ENCODE measurements around the gene TTC23.

TTC23 gene

DNA sequence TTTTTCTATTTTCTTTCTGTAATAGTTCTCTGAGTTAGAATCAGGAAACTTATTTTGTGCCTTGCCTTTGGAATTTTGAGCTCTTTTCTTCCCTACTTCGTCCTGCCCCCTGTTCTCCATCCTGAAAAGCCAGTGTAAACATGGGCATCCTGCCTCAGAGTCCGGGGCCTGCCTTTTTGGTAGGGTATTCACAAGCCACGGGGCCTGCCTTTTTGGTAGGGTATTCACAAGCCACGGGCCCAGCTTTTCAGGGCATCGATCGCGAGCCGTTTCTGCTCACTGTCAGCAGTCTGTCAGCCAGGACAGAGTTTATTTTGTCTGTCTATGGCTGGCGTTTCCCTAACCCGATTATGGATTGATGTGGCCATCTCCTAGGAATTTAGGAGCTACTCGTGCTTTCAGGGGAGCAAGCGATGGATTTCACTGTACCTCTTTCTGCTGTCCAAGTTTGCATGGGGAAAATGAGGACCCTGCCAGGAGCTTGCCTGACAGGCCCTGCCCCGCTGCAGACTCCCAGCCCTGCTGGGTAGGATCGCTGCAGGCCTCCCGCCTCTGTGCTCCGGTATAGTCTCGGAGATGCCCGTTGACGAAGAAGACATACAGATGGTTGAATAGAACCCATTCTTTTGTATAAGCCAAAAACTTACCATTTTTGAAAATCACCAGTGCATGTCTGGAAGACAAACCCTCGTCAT is 131.7 kb downstream of the TTC23 start:
- H3K4ac ChIP-seq (ENCODE audit: low read depth in 1 of 2, low read length in 2 of 2): no peak overlapping the region
- DNase-seq: no peak
- no peak overlapping the region for H2BK120ac ChIP-seq (ENCODE audit: low read depth, low read length)
- peaks cover 9% of the 10 kb centered on the region for H3K4me1 ChIP-seq (ENCODE audit: control insufficient read depth, insufficient read depth, low read depth, low read length)
- 89% methylated on average over 20 of the region's 20 CpGs for WGBS
- no peak overlapping the region for H4K8ac ChIP-seq (ENCODE audit: low read length)
- no peak overlapping the region for H2BK12ac ChIP-seq (ENCODE audit: low read length in 2 of 2)
- H3K9me3 ChIP-seq (ENCODE audit: control insufficient read depth, low read length): no peaks in the 10 kb centered on the region
- H3K9ac ChIP-seq (ENCODE audit: low read length): no peak overlapping the region
- H3K18ac ChIP-seq (ENCODE audit: low read depth in 1 of 2, low read length in 2 of 2): no peak overlapping the region
- no peak overlapping the region for H3K14ac ChIP-seq (ENCODE audit: low read length in 2 of 2)
- H3K27me3 ChIP-seq (ENCODE audit: control insufficient read depth in 1 of 2, insufficient read depth in 1 of 2, low read length in 2 of 2): no peaks in the 10 kb centered on the region
- H2BK15ac ChIP-seq (ENCODE audit: low read depth, poor library complexity, severe bottlenecking): no peak overlapping the region
- H3K4me2 ChIP-seq (ENCODE audit: low read length, poor library complexity, severe bottlenecking): no peak overlapping the region
- H3K27ac ChIP-seq (ENCODE audit: low read length, poor library complexity, severe bottlenecking): no peak overlapping the region
- peaks cover 0 to 21% of the 10 kb centered on the region in 2 experiments for H3K36me3 ChIP-seq (ENCODE audit: control insufficient read depth in 1 of 2, insufficient read depth in 2 of 2, low read depth in 1 of 2, low read length in 2 of 2)
- no peak overlapping the region for H4K91ac ChIP-seq (ENCODE audit: low read length)
- no peaks in the 10 kb centered on the region for H3K79me1 ChIP-seq (replicated peaks; ENCODE audit: low read length, poor library complexity, severe bottlenecking)
- no peak overlapping the region for H2BK5ac ChIP-seq (ENCODE audit: low read depth, low read length, poor library complexity, severe bottlenecking)
- H2AFZ ChIP-seq (ENCODE audit: low read depth, low read length): no peak overlapping the region
- H3K23ac ChIP-seq (ENCODE audit: low read length in 2 of 2): no peak overlapping the region
- no peak overlapping the region for H3K4me3 ChIP-seq (ENCODE audit: insufficient read depth in 1 of 2, low read depth in 1 of 2, low read length in 2 of 2)
- H2AK5ac ChIP-seq (ENCODE audit: low read length, severe bottlenecking): no peak overlapping the region

DNA sequence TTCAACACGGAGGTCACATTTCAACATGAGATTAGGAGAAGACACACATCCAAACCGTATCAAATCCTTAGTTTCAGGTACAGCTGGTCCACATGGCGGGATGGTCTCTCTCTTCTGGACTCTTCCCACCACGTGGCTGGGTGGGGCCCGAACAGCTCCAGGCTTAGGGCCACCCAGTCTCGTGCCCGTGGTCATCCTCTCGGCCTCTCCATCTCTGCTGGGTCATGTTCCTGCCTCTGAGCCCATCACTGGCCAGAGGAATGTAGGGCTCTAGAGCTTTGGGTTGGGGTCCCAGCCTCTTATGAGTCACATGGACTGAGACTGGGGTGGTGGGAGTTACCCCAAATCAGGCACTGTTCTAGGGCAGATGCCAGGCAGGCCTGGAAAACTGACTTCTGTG is 132.3 kb downstream of the TTC23 start:
- H3K4me1 ChIP-seq (ENCODE audit: control insufficient read depth, insufficient read depth, low read depth, low read length): peaks cover 7% of the 10 kb centered on the region
- no peak overlapping the region for H4K91ac ChIP-seq (ENCODE audit: low read length)
- H3K14ac ChIP-seq (ENCODE audit: low read length in 2 of 2): no peak overlapping the region
- H2BK15ac ChIP-seq (ENCODE audit: low read depth, poor library complexity, severe bottlenecking): no peak overlapping the region
- H3K18ac ChIP-seq (ENCODE audit: low read depth in 1 of 2, low read length in 2 of 2): no peak overlapping the region
- DNase-seq: no peak
- no peak overlapping the region for H4K8ac ChIP-seq (ENCODE audit: low read length)
- no peak overlapping the region for H3K4me3 ChIP-seq (ENCODE audit: insufficient read depth in 1 of 2, low read depth in 1 of 2, low read length in 2 of 2)
- no peak overlapping the region for H3K4me2 ChIP-seq (ENCODE audit: low read length, poor library complexity, severe bottlenecking)
- H3K79me1 ChIP-seq (replicated peaks; ENCODE audit: low read length, poor library complexity, severe bottlenecking): no peaks in the 10 kb centered on the region
- no peak overlapping the region for H2AFZ ChIP-seq (ENCODE audit: low read depth, low read length)
- no peak overlapping the region for H2BK12ac ChIP-seq (ENCODE audit: low read length in 2 of 2)
- H3K27ac ChIP-seq (ENCODE audit: low read length, poor library complexity, severe bottlenecking): no peak overlapping the region
- H3K36me3 ChIP-seq (ENCODE audit: control insufficient read depth in 1 of 2, insufficient read depth in 2 of 2, low read depth in 1 of 2, low read length in 2 of 2): peaks cover 0 to 21% of the 10 kb centered on the region in 2 experiments
- H3K23ac ChIP-seq (ENCODE audit: low read length in 2 of 2): no peak overlapping the region
- no peaks in the 10 kb centered on the region for H3K9me3 ChIP-seq (ENCODE audit: control insufficient read depth, low read length)
- H3K4ac ChIP-seq (ENCODE audit: low read depth in 1 of 2, low read length in 2 of 2): no peak overlapping the region
- no peaks in the 10 kb centered on the region for H3K27me3 ChIP-seq (ENCODE audit: control insufficient read depth in 1 of 2, insufficient read depth in 1 of 2, low read length in 2 of 2)
- no peak overlapping the region for H2BK120ac ChIP-seq (ENCODE audit: low read depth, low read length)
- H3K9ac ChIP-seq (ENCODE audit: low read length): no peak overlapping the region
- H2AK5ac ChIP-seq (ENCODE audit: low read length, severe bottlenecking): no peak overlapping the region
- no peak overlapping the region for H2BK5ac ChIP-seq (ENCODE audit: low read depth, low read length, poor library complexity, severe bottlenecking)
- 95% methylated on average over 8 of the region's 8 CpGs for WGBS

DNA sequence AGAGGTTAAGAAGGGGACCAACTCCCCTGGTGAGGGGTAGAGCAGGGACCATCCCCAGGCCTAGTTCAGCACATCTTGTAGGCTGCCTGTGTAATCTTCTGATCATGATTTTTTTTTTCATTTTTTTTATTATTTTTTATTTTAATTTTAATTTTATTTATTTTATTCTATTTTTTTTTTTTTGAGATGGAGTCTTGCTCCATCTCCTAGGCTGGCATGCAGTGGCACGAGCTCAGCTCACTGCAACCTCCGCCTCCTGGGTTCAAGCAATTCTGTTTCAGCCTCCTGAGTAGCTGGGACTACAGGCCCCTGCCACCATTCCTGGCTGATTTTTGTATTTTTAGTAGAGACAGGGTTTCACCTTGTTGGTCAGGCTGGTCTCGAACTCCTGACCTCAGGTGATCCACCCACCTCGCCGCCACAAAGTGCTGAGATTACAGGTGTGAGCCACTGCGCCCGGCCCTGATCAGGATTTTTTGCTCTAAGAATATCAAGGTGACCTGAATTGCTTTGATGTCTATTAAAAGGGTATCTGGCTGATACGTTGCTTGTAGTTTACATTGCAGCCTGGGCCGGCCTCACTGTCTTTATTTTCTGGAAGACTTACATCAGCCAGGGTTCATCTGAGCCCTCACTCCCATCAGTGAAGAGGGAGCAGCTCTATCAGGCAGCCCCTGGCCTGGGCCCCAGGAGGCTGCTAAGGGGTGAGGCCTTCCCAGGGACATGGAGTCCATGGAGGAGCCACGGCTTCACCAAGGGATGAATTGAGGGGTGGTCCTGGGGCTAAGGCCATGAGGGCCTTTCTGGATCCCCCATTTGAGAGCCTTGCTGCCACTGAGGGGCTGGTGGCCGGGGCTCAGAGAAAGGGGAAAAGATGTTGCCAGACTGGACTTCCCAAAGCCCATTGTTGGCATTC is 133.8 kb downstream of the TTC23 start:
- Histone ChIP-seq H3K9me3 (ENCODE audit: control insufficient read depth, low read length) (no peaks in the 10 kb centered on the region), H4K8ac (ENCODE audit: low read length) (no peak overlapping the region), H3K4me2 (ENCODE audit: low read length, poor library complexity, severe bottlenecking) (no peak overlapping the region), H3K36me3 (ENCODE audit: control insufficient read depth in 1 of 2, insufficient read depth in 2 of 2, low read depth in 1 of 2, low read length in 2 of 2) (peaks cover 0 to 21% of the 10 kb centered on the region in 2 experiments), H3K27ac (ENCODE audit: low read length, poor library complexity, severe bottlenecking) (no peak overlapping the region), H3K27me3 (ENCODE audit: control insufficient read depth in 1 of 2, insufficient read depth in 1 of 2, low read length in 2 of 2) (no peaks in the 10 kb centered on the region), H2BK120ac (ENCODE audit: low read depth, low read length) (no peak overlapping the region), H3K9ac (ENCODE audit: low read length) (no peak overlapping the region), H4K91ac (ENCODE audit: low read length) (no peak overlapping the region), H2BK5ac (ENCODE audit: low read depth, low read length, poor library complexity, severe bottlenecking) (no peak overlapping the region), H3K4me3 (ENCODE audit: insufficient read depth in 1 of 2, low read depth in 1 of 2, low read length in 2 of 2) (no peak overlapping the region), H2BK12ac (ENCODE audit: low read length in 2 of 2) (no peak overlapping the region), H3K79me1 (replicated peaks; ENCODE audit: low read length, poor library complexity, severe bottlenecking) (no peaks in the 10 kb centered on the region), H2AFZ (ENCODE audit: low read depth, low read length) (no peak overlapping the region), H3K4ac (ENCODE audit: low read depth in 1 of 2, low read length in 2 of 2) (no peak overlapping the region), H3K18ac (ENCODE audit: low read depth in 1 of 2, low read length in 2 of 2) (no peak overlapping the region), H3K23ac (ENCODE audit: low read length in 2 of 2) (no peak overlapping the region), H2AK5ac (ENCODE audit: low read length, severe bottlenecking) (no peak overlapping the region), H3K4me1 (ENCODE audit: control insufficient read depth, insufficient read depth, low read depth, low read length) (peaks cover 2% of the 10 kb centered on the region), H2BK15ac (ENCODE audit: low read depth, poor library complexity, severe bottlenecking) (no peak overlapping the region), H3K14ac (ENCODE audit: low read length in 2 of 2) (no peak overlapping the region)
- 90% methylated on average over 11 of the region's 11 CpGs for WGBS
- DNase-seq: no peak
